ENCODE measurements around the gene CAB39. TPM values are rescaled to one million over a fixed set of nuclear protein-coding genes. Genes with fewer than 3 reads are reported as not detected.

Gene CAB39
- polyA plus RNA-seq (ENCODE audit: insufficient read length in 3 of 3) = 10 to 100 TPM; 87.3 to 99.9 (median 91.3) TPM

DNA sequence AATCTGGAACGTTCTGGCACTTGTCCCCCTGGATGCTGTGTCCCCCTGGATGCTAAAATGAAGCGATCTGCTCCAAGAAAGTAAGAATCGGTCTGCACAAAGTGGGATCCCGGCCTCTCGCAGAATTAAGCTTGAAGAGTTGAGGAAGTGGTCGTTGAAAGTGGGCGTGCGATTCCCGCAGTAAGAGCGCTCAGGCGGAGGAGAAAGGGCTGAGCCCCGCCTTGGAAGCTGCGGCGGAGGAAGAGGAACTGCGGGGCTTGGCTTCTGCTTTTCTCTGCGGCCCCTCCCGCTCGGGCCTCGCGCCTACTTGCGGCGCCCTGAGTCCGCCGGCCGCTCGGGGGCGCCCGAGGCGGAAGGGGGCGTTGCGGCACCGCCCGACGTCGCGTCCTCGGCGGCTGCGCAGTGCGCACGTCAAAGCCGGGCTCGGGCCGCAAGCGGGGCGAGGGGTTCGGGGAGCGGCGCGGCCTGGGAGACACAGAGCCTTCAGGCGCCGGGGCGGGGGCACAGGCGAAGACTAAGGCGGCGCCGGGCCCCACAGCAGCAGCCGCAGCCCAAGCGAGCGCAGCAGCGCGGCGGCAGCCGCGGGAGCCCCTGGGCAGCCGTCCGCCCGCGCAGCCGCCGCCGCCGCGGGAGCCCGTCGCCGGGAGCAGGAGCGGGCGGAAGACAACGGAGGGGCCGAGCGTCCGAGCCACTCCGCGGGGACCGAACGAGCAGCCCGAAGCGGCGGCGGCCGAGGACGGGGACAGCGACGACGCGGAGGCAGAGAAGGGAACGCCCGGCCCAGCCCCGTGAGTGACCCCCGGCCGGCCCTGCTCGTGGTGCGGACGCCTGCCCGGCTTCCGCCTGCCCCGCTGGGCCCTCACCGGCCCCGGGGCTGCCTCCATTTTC, at the start of gene CAB39:
CAB39 (plus strand) TSS at position 400 of the 888 bp plus-strand sequence. CDS start 47,160 bp downstream, outside the sequence.
- DNase-seq (ENCODE audit: low read depth in 3 of 3, low spot score in 2 of 3) = peak in 2 of 3 donors; percentile 83 to 85

DNA sequence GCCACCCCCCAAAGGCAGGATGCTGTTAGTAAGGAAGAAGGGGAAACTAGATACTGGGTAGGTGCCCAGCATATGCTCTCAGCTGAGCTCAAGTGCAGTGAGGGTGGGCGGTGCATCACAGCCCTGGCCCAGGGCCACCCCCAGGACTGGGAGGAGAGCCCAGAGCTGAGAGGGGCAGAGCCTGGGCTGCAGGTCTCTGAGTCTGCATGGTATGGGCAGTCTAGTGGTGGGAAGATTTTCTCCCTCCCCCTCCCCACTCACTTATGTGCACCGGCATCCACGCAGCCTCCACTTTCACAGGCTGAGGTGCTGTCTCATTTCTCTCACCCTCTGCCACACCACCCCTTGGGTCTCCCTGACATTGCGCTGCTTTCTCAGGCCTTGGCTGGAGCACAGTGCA, 48.5 kb upstream of the CAB39 start:
- DNase-seq (ENCODE audit: low read depth in 3 of 3, low spot score in 2 of 3) = no peak

DNA sequence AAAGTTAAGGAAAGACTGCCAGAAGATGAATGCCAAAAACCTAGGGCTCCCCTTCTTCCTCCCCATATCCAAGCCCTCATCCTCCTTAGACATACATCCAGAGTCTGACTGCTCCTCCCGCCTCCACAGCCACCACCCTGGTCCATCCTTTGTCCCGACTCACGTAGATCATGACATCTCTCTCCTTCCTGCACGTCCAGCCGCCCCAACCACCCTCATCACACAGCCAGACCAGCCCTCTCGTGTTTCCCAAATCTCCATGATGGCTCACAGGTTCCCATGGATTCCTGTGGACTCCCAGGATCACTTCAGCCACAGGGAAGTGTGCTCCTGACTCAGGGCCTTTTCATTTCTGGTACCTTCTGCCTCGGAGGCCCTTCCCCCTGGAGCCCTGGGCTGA, 47.8 kb upstream of the CAB39 start:
- no peak for DNase-seq (ENCODE audit: low read depth in 3 of 3, low spot score in 2 of 3)

DNA sequence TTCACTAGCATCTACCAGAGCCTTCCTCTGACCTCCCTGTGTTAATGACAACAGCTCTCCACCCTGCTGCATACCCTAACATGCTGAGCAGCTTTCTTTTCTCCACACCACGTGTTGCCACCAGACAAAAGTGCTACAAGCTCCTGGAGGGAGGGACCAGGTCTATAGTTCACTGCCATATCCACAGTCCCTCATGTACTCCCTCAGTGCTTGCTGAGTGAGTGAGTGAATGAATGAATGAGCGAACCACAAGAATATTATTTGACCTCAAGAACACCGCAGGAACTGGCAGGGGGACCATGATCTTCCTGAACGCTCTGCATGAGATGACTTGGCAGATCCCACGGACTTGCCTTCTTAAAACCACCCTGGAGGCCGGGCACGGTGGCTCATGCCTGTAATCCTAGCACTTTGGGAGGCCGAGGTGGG, 47.4 kb upstream of the CAB39 start:
- no peak for DNase-seq (ENCODE audit: low read depth in 3 of 3, low spot score in 2 of 3)

DNA sequence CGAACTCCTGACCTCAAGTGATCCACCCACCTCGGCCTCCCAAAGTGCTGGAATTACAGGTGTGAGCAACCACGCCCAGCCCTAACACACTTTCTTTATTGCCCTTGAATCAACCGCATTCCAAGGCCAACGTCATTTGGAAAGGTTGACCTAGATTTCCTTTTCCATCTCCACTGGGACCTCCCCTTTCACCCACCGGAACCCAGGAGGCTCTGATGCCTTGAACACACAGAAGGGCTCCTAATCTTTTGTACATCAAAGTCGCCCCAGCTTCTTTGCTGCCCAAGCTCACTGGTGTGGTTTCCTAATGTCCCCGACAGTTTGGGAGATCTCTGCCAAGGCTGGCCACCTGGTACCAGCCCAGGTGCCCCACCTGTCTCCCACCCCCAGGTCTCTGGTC, 46.2 kb upstream of the CAB39 start:
- no peak for DNase-seq (ENCODE audit: low read depth in 3 of 3, low spot score in 2 of 3)

DNA sequence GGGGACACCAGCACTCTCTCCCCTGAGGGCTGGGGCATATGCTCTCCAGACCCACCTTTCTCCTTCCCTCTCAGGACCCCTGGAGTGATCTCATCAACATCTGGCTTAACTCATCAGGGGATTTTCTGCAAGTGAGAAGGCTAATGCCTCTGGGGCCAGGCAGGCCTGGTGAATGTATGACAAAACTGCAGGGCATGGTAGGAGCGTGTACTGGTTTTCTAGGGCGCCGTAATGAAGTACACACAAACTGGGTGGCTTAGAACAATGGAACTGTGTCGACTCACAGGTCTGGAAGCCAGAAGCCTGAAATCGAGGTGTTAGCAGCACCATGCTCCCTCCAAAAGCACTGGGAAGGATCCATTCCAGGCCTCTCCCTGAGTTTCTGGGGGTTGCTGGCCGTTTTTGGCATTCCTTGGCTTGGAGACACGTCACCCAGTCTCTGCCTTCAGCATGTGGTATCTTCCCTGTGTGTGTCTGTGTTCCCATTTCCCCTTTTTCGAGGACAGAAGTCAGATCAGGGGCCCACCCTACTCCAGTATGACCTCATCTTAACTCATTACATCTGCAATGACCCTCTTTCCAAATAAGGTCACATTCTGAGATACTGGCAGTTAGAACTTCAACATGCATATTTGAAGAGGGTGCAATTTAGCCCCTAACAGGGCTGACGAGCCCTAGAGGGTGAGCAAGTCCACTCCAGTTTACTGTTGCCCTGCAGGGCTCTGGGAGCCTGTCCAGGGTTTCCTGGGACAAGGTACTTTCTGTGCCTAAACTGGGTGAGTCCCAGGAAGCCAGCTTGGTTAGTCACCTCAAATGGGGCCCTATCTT, 45.5 kb upstream of the CAB39 start:
- DNase-seq (ENCODE audit: low read depth in 3 of 3, low spot score in 2 of 3) = no peak

DNA sequence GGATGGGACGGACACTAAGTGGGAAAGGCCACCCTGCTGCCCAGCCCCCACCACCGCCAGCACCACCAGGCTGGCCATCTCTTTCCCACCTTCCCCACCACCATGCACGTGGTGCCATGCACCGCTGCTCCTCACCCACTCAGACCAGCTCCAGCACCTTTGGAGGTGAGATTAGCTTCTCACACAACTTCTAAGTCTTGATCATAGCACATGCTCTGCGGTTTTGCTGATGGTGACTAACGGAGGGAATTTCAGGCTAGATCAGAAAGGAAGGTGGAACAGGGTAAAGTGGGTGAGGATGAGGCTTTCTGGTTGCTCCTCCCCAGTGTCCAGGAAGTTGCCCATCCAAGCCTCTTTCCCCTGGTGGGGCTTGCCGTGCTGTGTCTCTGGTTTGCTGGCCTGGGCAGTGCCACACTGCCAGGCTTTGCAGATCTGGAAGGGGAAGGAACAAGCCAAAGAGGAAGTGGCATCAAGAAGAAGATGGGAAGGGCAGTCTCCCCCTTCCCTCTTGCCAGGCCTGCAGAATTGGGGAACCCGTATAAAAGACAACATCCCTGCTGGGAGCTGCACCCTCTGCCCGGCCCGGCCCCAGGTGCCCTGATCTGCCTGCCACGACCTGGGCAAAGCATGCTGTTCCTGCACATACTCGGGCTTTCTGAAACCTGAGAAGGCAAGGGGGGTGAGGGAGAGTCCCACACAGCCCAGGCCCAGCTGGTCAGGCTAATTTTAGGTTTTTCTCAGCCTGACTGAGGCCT, 44.3 kb upstream of the CAB39 start:
- no peak for DNase-seq (ENCODE audit: low read depth in 3 of 3, low spot score in 2 of 3)

DNA sequence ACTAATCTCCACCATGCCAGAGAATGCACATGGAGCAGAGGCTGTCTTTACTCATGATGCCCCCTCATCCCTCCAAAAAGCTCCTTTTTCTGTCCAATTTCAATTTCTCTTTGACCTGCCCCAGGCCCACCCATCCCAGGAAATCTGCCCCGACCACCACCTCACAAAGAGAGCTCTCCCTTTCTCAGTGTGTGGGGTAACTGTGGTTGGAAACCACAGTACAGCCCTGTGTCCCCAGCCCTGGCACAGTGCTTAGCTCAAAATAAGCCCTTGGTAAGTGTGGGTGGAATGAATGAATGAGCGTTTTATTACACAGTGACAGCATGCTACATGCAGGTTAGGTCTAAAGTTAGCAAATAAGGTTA, 43.7 kb upstream of the CAB39 start:
- DNase-seq (ENCODE audit: low read depth in 3 of 3, low spot score in 2 of 3) = no peak

DNA sequence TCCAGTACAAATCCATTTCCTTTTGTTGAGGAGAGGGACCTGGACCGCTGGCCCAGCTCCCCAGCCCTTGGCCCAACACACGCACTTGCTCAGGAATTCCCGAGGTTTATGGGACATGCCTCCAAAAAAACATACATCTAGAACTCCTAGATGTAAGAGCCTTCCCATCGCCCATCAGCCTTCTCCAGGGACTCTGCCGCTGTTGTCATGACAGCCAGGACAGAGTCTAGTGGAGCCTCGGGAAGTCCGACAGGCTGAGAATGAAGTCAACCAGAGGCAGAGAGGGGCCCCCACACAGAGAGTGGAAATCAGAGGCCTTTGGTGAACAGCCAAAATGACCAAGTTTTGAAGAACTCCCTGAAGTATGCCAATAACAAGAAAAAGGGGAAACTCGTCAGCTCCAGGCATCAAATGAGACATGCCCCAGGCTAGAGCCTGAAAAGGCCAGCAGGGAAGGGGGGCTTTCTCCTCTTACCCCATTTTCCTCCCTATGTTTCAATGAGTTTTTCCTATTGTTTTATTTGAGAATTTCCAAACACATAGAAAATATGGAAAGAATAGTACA, 43.2 kb upstream of the CAB39 start:
- no peak for DNase-seq (ENCODE audit: low read depth in 3 of 3, low spot score in 2 of 3)

DNA sequence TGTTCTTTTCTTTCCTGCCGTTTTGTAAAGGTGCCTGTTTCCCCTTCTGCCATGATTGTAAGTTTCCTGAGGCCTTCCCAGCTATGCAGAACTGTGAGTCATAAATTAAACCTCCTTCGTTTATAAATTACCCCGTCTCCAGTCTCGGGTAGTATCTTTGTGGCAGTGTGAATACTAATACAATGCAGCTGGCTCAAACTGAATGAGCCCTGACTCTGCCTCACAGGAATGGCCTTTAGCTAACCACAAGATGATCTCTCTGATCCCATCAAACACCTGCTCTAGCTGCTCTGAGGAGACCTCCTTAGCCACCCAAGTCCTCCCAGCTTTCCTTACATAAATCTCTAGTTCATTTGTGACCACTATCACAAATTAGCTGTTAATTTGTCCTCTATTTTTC, 41.5 kb upstream of the CAB39 start:
- no peak for DNase-seq (ENCODE audit: low read depth in 3 of 3, low spot score in 2 of 3)

DNA sequence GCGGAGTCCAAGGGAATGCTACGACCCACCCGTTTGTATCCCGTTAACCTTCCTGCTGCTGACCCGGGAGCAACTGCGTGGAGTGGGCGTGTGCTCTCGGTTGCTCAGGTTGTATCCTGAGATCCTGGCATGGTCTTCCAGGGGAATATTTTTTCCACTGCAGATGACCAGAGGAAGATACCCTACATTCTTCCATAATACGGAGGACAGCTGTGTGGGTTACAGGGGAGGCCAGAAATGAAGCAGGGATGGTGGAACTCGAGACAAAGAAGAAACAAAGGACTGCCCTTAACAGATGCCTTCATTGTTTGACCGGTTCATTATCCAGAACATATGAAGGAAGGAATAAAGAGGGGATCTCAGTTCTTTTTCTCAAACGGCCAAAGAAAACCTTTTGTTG, 39.8 kb upstream of the CAB39 start:
- no peak for DNase-seq (ENCODE audit: low read depth in 3 of 3, low spot score in 2 of 3)

DNA sequence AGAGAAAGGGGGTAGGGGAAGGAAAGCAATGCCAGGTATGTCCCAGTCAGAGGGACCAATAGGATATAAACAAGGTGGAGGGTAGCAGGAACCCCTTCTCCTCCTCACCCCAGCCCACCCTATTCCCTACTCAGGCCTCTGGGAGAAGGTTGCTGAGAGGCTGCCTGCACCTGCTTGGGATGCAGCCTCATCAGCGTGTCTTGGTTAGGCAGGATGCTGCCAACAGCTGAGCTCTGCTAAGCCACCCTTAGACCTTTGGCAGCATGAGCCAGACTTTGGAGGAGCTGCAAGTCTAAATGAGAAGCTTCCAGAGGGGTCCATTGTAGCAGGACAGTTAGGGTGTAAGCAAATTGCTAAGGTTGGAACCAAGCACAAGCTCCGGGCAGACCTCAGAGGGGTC, 38.2 kb upstream of the CAB39 start:
- no peak for DNase-seq (ENCODE audit: low read depth in 3 of 3, low spot score in 2 of 3)

DNA sequence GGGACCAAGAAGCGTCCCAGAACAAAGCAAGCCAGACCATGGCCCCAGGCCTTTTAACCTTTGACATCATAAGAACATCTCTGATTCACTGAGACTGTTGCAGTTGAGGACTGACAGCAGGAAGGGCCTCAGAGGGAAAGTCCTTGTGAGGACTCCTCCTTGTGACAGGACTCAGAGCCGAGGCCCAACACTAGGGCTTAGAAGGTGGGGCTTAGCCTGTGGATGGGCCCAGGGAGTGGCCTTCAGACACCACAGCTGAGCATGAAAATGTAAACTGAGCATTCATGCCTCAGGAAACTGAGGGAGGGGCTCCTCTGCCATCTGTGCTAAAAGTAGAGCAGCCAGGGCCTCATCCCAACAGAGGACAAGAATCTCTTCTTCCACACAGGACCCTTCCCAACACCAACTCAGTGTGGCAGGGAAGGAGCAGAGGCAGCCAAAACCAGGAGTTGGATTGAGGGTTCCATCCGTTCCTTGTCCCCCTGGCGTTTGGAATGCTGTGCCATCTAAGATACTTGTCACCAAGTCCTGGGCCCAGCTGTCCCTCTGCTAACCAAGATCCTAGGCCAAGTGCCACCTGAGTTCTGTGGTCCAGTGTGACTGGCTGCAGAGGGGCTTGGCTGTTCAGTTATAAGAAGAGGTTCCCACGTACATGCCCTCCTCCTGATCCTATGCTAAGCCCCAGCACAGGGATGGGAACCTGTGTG, 37.5 kb upstream of the CAB39 start:
- DNase-seq (ENCODE audit: low read depth in 3 of 3, low spot score in 2 of 3) = no peak

DNA sequence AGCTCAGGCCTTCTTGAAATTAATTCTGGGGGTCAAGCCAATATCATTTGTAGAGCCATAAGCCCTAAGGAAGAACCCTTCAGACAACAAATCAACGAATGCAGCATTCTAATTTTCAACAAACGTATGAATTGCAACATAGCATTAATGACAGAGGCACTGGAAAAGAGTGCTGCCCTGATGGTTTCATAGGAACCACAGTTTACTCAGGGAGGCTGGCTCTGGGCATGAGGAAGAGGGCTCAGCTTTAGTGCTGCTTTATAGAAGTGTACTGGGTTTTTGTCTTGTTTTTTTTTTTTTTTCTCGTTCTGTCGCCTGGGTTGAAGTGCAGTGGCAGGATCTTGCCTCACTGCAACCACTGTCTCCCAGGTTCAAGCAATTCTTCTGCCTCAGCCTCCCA, 36.1 kb upstream of the CAB39 start:
- DNase-seq (ENCODE audit: low read depth in 3 of 3, low spot score in 2 of 3) = no peak

DNA sequence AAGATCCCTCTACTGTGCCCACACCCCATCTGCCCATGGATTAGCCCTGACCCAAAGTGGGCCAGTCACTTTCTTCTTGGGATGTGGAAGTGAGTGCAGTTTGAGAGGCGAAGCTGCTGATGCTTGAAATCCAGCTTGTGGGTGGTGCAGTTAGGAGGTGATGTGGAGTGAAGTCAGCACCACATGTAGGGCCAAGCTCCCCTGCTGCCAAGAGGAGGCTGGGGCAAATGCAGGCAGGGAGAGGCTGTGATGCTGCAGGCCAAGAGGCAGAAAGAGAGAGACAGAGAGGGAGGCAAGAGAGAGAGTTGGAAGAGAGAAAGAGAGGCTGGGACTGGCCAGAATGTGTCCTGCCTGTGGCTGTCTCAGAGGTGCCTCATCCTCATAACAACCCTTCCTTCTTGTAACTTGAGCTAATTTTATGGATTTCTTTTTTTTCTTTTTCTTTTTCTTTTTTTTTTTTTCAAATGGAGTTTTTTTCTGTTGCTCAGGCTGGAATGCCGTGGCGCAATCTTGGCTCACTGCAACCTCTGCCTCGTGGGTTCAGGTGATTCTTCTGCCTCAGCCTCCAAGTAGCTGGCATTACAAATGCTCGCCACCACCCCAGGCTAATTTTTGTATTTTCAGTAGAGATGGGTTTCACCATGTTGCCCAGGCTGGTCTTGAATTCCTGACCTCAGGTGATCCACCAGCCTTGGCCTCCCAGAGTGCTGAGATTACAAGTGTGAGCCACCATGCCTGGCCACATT, 35.3 kb upstream of the CAB39 start:
- DNase-seq (ENCODE audit: low read depth in 3 of 3, low spot score in 2 of 3) = no peak

DNA sequence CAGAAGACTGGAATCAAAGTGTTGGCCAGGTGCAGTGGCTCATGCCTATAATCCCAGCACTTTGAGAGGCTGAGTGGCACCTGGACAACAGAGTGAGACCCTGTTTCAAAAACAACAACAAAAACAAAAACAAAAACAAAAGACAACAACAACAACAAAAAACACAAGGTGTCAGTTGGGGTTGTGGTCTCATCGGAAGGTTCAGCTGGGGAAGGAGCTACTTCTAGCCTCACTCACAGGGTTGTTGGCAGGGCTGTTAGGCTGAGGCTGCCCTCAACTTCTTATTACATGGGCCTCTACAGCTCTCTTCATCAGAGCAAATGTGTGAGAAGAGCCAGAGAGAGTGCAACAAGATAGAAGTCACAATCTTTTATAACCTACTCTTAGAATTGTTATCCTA, 34.6 kb upstream of the CAB39 start:
- no peak for DNase-seq (ENCODE audit: low read depth in 3 of 3, low spot score in 2 of 3)

DNA sequence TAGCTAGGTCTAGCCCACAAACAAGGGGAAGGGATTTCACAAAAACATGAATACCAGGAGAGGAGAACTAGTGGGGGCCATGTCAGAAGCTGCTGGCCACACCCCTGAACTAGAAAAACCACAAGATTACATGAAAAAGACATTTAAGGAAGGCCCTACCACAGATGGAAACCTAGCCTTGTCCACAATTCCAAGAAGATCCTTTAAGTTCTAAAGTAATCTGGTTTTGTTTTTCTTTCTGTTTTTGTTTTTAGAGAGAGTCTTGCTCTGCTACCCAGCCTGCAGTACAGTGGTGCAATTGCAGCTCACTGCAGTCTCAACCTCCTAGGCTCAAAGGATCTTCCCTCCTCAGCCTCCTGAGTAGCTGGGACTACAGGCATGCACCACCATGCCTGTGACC, 34.2 kb upstream of the CAB39 start:
- no peak for DNase-seq (ENCODE audit: low read depth in 3 of 3, low spot score in 2 of 3)

DNA sequence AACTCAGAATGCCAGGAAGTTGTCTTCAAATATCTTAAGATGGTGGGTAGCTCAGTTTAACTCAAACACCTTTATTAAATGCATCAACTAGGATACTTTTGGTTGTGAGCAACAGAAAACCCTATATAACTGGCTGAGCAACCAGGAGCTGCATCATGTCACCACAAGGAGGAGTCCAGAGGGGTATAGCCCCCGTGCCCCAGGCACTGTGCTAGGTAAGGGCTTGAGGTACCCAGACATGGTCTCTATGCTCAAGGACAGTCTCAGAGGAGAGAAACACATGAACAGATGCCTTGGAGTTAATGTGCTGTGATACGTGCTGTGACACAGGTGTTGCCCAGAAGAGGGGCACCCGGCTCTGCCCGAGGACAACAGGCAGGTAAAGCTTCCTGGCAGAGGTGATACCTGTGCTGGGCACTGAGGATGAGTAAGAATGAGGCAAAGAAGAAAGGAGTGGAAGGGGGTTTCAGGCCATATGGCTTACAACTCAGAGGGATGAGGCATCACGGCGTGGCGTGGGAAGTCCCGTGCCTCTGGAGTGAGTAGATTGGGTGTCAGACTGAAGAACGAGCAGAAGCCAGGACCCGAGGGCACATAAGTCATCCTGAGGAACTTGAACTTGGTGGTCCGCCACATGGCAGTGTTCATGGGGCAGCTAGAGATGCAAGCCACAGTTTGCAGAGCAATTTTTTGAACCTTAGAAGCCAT, 32.0 kb upstream of the CAB39 start:
- no peak for DNase-seq (ENCODE audit: low read depth in 3 of 3, low spot score in 2 of 3)

DNA sequence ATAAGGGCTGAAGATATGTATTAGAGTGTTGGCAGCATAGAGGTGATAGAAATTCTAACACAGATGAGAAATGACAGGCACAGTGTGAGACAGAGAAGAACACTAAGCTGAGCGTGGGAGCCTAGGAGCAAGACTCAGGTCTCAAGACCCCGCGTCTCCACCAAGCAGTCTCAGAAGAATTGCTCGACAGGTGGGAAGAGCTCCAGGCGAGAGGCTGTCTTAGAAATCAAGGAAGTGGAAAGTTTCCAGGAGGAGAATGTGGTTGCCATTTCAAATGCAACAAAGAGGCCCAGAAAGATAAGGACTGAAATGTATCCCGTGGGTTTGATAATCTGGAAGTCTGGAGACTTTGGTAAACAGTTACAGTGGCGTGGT, 31.5 kb upstream of the CAB39 start:
- no peak for DNase-seq (ENCODE audit: low read depth in 3 of 3, low spot score in 2 of 3)

All from right renal cortex interstitium (tissue), 3 donors.